HEK293 (cell line): ENCODE results near the gene RPUSD4.

Source experiments
- CTCF ChIP-seq: fragments of 450-650 bp; formaldehyde crosslinking; IDR thresholded peaks from 2 replicates; pipeline ENCODE4 v1.5.1; 2016; ENCODE audit warnings: missing biosample characterization, missing genetic modification characterization
- MZF1 ChIP-seq: fragments of 450-650 bp; formaldehyde crosslinking; IDR thresholded peaks from 2 replicates; pipeline ENCODE4 v1.5.1; 2017; ENCODE audit warnings: missing biosample characterization, missing genetic modification characterization, borderline replicate concordance
- ZNF514 ChIP-seq: fragments of 450-650 bp; formaldehyde crosslinking; IDR thresholded peaks from 2 replicates; pipeline ENCODE4 v1.5.1; 2016; ENCODE audit warnings: missing biosample characterization, missing genetic modification characterization
- ZSCAN5A ChIP-seq: fragments of 450-650 bp; formaldehyde crosslinking; IDR thresholded peaks from 2 replicates; pipeline ENCODE4 v1.5.1; 2016; ENCODE audit warnings: missing biosample characterization, missing genetic modification characterization

- TF ChIP-seq ZSCAN5A (tag by site-specific recombination) (no peak), ZNF514 (no peak), CTCF (tag by site-specific recombination) (no peak), MZF1 (tag by site-specific recombination) (no peak)
Observed at GRCh38 chr11:126214841-126215240, 3.4 kb upstream of the RPUSD4 start.
